Stimulated activated CD4-positive, alpha-beta T cell treated with anti-CD3 and anti-CD28 coated beads, Interleukin-4, amount 100 ng/mL, for 24 hours (primary cell): ENCODE data around the gene SF3B6.
"Not testable (repeated sequence)": the region's sequence is repeated elsewhere in the genome, so short reads cannot be mapped to it uniquely, and the experiment has no call there.

Experiments used
- DNase-seq: peaks from one replicate; pipeline ENCODE4 v3.0.0-alpha.2; 2020

The SF3B6 gene

GRCh38 chr2:24050041-24050979, 25.8 kb downstream of the SF3B6 start:
- peak; percentile 7 for DNase-seq

- DNase-seq = peak; percentile 49
Measured at GRCh38 chr2:24049485-24050021, 26.6 kb downstream of the SF3B6 start, which contains the start of gene FKBP1B. TSS of gene FKBP1B (plus strand) at chr2:24049741. CDS start at chr2:24049850, 109 bp downstream.

- no peak for DNase-seq
Measured at GRCh38 chr2:24048769-24049484, 27.2 kb downstream of the SF3B6 start.

- no peak for DNase-seq
Measured at GRCh38 chr2:24047703-24048033, 28.5 kb downstream of the SF3B6 start.

- DNase-seq = peak; percentile 95
Measured at GRCh38 chr2:24046930-24047702, 29.0 kb downstream of the SF3B6 start, which contains the start of gene WDCP. TSS of gene WDCP (minus strand) at chr2:24047391. CDS start at chr2:24039494, 7,897 bp downstream.

- no peak for DNase-seq
Measured at GRCh38 chr2:24046599-24046929, 29.6 kb downstream of the SF3B6 start.

- no peak for DNase-seq
Measured at GRCh38 chr2:24045511-24046508, 30.3 kb downstream of the SF3B6 start.

GRCh38 chr2:24043133-24043532, 33.0 kb downstream of the SF3B6 start:
- not testable (repeated sequence) for DNase-seq

GRCh38 chr2:24040511-24040910, 35.6 kb downstream of the SF3B6 start:
- no peak for DNase-seq

GRCh38 chr2:24038786-24039499, 37.2 kb downstream of the SF3B6 start:
- DNase-seq = no peak

GRCh38 chr2:24026233-24026632, 49.9 kb downstream of the SF3B6 start:
- DNase-seq = no peak

GRCh38 chr2:24024996-24025663, 51.0 kb downstream of the SF3B6 start:
- no peak for DNase-seq

GRCh38 chr2:24024018-24024417, 52.1 kb downstream of the SF3B6 start:
- no peak for DNase-seq

GRCh38 chr2:24022975-24023575, 53.1 kb downstream of the SF3B6 start:
- no peak for DNase-seq

GRCh38 chr2:24022324-24022974, 53.7 kb downstream of the SF3B6 start:
- DNase-seq = no peak

- peak; percentile 8 for DNase-seq
Measured at GRCh38 chr2:24021122-24021998, 54.8 kb downstream of the SF3B6 start.

- DNase-seq = no peak
Measured at GRCh38 chr2:24020244-24020643, 55.9 kb downstream of the SF3B6 start.

GRCh38 chr2:24019729-24020128, 56.4 kb downstream of the SF3B6 start:
- DNase-seq = no peak
